HG03342 (cell line): ENCODE measurements around the gene SPPL3.

Experiments used
- ATAC-seq: cut with Tn5 transposase; IDR thresholded peaks from one replicate; pipeline ENCODE4 v1.9.1; 2021; ENCODE audit warnings: mild to moderate bottlenecking, moderate library complexity; ENCODE audit not compliant: unreplicated experiment

SPPL3 gene

DNA sequence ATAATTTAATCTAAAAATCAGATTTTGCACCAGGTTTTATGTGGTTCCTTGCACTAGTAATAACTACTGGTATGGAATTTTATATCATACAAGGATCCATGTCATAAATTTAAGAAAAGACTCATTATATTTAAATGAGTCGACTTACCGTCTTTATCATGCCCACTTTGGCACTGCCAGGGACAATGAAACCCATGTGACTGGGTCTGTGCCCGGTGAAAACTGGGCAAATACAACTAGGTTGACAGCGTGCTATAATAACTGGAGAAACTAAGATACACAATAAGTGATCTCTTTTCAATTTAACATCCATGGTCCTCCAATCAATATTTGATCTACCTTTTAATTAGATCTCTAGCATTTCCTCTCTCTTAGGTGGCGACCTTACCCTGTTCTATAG is 114.0 kb downstream of the SPPL3 start:
- no peak for ATAC-seq

DNA sequence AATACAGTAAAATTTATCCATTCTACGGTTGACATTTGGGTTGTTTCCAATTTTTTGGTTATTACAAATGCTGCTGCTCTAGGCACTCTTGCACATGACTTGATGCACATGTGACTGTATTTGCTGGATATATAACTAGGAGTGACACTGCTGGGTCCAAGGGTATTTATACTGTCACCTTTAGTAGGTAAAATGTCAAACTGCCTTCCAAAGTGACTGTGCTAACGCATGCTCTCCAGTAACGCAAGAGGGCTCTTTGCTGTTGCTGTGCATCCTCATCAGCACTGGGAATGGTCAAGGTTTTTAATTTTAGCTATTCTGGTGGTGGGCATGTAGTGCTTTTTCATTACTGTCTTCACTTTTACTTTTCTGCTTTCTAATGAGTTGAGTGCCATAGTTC is 116.3 kb downstream of the SPPL3 start:
- ATAC-seq: no peak

DNA sequence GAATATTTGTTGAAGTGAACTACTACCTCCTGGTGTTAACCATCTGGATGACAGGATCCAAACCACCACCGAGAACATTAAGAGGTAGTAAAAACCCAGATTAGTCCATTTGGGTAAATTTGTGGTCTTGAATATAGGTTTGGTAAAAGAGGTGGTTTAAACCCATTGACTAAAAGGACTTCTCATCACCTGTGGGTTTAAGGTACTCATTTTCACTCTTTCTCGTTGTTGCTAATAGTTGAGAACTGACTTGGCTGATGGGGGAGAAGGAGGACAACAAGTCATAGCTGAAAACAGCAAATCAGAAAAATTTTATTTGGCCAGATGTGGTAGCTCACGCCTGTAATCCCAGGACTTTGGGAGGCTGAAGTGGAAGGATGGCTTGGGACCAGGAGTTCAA is 119.4 kb downstream of the SPPL3 start:
- ATAC-seq: no peak

DNA sequence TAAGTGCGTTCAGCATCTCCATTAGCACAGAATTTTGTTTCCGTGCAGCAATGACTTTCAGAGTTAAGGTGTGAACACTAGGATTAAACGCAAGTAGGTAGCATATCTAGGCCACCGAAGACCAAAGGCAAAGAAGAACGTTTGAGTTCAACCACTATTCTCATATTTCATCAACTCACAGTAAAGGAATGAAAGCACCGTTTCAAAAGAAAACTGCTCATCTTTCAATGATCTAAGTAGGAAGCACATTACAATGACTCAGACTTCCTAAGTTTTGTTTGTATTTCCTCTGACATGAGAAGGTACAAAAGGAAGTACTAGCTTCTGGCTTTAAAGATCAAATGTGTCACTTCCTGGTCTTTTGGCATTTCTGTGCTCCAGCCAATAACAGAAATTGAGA is 121.0 kb downstream of the SPPL3 start:
- ATAC-seq: no peak

DNA sequence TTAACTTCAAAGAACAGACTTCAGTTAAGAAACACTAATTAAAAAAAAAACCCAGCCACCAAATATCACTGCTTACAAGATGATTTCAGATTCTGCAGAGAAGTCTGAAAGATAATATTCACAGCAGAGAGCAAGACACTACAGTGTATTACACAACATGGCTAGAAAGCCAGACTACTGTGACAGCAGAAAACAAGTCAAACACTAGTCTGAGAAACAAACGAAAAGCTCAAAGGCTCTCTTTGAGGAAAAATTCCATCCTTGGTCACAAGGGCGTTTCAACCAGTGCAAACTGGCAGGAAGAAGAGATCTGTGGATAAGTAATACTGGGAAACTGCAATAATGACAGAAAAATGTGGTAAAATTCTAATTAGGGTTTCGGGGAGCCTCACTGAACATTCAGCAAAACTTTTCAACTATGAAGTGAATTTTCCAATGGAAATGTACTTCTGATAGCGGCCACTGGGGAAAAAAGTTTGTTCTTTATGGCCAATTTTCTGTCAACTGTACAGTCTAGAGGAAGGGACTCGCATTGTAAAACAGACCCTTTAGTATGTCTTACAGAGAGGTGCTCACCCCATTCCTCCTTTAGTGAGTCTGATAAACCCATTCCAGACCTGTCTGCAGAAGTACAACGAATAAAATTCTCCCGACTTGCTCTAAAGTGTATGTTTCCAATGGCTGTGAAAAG is 128.2 kb downstream of the SPPL3 start:
- no peak for ATAC-seq

DNA sequence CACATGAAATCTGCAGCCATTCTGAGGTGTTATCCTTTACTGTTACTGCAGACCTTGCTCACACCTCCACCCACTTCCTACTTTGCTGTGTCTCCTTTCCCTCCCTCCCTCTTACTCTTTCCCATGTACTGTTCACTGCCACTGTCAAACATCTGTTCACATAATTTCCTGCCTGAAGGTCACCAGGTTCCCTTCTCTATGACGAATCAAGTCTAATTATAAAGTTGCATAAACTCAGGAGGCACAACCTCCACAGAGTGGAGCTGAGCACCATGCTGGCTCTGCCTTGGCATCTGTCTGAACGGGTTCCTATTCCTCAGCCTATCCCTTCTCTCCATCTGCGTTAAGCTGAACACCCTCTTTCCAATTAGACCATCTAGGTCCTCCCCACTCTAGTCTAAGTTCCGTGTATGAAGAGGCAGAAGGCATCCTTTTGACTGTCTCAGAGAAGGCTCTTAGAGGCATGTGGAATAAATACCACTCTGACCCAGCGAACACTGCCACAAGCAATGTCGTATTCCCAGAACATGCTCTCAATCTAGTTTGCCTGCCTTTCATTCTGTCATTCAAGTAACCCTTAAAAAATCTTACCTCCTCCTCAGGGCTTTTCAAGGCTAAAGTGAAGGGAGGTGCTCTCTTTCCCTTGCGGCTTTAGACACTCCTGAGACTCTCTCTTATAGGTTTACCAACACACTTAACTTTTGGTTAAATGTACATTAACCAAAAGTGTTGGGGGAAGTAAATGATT is 129.8 kb downstream of the SPPL3 start:
- ATAC-seq: no peak

DNA sequence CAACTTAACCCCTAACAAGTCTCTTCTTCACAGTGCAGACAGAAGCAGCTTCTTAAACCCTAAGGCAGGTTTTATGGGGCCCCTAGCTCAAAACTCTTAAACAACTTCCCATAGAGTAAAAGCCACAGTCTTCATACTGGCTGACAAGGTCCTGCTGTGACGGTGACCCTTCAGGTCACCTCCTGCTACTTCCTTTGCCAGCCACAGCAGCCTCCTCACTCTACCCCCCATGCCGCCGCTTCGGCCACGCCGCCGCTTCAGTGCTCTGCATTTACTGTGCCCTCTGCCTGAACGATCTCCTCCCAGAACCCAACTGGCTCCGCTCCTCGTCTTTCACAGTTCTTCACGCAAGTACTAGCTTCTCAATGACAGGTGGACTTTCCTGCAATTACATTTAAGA is 133.1 kb downstream of the SPPL3 start:
- ATAC-seq: no peak

DNA sequence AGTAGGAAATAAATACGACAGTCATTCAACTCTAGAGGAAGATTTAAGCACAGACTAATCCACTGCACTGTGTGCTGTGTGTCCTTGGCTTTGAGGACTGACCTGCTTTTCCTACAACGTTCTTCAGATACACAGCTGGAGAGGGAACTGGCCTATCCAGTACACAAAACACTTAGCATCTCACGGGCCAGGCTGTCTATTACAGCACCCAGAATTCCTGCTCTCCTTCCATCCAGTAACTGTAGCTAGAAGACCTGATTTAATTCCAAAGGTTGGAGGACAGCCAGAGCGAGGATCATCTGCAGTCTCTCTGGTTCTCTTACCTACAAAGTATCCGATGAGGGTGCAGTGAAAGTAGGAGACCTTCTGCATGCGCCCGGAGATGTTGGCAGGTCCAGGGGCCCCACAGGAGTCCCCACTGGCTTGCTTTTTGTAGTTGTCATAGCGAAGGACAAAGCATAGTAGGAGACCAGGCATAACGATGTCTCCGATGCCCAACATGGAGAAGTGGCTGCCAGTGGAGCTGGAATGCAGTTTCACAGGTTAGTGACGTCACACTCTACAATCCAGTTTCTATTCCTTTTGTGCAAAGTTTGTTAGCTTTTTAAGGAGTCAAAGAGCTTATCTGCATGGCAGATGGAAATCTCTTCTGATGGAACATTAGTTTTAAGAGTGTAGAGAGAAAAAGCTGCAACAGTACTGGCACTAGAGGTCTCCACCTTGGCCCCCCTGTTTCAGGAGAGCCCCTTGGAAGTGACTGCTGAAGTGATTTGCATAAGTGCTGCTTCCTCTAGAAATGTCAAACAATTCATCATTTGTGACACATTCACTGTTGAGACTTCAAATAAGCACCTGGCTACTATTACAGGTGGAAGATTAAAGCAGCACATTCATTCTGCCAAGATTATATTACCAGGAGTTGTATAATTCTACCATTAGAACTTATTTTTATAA is 136.8 kb downstream of the SPPL3 start:
- no peak for ATAC-seq

DNA sequence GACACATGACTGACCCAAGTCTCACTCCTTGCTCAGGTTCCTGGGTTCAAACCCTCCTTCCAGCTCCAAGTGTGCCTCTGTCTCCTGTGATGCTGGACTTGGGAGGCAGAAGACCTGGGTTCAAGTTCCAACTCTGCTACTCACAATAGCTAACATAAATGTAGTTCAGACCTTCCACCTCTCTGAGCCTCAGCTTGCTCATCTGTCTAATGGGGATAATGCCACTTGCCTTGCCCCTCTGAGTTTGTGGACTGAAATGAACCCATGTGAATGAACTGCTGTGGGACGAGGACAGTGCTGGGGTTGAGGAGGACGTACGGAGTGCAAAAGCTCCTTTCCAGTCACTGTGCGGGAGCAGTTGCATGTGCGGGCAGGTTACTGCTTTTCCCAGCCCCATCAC is 137.6 kb downstream of the SPPL3 start:
- ATAC-seq: no peak

DNA sequence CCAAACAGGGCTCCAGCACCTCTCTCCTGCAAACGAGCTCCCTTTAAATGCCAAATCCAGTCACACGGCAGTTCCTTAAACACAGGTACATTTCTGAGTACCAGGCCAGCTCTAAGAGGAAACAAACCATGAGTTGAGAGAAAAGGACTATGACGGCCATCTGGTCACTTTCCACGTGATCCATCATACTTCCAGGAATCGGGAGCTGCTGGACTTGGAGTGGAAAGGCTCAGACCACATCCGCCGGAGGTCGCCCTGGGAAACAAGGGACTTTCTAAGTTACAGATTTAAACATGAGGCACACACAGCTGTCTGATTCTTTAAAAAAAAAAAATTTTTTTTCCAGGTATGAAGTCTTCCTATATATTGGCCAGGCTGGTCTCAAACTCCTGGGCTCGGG is 139.3 kb downstream of the SPPL3 start:
- ATAC-seq: no peak

DNA sequence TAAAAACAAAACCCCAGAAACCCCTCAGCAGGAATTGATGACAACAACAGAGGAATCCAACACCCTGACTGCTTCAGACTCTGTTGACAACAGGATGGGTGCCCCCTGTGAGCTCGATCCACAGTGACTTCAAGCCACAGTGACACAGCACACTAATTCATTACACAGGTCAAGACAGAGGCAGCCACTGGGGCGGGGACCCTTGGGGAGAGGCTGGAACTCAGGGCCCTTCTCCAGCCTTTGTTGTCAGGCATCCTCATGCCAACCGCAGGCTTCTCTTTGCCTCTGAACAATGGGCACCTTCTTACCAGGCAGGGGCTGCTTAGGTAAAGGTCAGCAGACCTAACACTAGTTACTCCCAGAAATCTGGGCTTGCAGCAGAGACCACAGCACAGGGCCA is 140.9 kb downstream of the SPPL3 start:
- ATAC-seq: no peak

DNA sequence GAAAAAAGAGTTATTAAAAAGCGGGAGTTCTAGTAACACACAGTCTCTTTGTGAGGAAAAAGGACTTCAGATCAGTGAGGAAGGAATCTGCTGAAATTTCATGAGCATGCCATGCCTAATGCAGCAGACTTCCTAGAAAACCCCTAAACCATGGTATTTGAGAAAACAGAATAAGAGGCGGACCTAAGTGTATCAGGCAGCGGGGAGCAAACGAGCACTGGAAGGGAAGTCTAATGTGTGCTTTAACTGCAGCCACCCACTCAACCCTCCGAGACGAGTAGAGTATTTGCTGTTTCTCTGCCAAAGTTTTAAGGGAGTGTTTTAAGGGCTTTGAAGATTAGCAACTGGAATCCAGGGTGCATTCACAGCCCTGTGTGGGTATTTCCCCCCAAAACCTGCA is 142.1 kb downstream of the SPPL3 start:
- no peak for ATAC-seq

DNA sequence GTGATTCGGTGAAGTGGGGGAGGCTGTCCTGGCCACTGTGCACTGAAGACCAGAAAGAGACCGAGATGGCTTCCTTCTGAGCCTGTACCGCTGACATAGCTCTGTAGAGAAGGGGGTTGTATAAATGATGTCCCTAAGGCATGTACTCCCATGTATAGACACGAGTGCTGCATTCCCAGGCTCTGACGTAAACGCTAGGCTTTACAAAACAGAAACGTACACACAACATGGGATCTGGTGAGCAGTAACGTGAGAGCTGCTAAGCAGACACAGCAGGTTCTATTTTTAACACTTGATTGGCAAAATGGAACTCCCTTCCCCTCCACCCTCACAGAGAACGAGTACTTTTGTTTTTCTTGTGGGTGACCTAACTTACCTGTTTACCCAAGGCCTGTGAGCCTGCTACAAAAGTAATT is 142.6 kb downstream of the SPPL3 start:
- no peak for ATAC-seq

DNA sequence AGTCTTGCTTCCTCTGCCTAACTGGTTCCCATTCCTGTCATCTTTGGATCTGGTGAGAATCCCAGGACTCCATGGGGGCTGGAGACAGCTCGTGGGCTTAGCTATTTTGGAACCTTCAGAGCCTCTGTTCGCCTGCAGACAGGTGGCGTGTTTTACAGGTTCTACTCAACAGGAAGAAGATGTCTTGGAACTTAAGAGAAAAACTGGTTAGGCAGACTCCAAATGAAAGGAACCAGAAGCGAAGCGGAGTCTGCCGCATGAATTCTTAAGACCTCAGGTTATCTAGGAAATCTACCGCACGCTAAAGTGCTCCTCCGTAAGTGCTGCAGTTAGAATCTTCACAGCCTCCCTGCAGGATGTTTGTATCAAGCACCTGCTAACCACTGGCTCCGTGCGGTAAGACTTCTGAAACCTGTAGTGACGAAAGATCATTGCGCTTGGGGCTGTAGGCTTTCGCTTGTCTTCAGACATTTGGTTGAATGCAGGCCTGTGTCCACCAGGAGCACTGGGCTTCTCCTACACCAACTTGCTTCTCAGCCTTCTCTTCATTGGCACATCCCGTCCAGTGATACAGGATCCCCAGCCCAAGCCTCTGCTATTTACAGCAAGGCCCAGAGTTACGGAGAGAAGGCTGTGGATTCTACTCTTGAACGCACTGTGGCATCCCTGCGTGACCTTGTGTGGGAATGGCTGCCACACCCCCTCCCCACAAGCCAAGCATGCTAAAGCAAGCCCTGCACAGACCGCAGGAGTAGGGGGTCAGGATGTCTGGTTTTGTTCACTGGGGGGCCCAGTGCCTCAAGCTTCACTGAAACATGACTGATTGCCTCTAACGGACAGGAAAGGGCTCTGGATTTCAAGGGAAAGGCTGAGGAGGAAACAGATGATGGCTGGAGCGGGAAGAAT is 143.6 kb downstream of the SPPL3 start:
- ATAC-seq: no peak

DNA sequence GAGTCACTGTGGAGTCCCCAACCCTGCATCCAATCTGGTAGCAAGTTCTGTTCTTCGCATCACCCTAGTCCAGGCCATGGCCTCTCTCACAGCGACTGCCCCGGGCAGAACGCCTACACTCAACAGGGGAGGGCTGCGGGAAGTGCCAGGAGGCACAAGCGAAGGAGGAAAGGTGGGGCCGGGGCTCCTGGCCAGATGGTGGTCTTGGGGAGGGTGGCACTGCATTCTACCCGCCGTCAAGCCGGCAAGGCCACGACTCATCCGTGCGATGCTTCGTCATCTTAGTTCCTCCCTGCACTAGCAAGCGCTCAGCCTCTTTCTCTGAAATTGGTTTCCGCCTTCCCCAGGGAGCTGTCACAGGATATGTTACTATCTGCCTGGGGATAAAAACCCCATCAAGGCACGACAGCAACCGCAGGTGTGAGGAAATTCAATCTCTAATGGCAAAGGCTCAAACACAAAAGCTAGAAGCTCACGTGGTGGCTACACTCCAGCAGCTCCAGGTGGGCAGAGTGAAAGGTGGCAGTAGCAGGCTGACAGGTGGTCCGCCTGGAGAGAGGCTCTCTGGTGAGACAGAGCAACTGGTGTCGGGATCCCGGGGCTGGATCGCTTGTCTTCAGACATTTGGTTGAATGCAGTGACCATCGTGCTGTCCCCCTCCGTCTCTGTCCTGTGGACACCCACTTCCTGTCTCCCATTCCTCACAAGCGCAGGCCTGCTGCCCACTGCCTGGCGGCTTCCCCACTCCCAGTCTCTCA is 144.4 kb downstream of the SPPL3 start:
- no peak for ATAC-seq

DNA sequence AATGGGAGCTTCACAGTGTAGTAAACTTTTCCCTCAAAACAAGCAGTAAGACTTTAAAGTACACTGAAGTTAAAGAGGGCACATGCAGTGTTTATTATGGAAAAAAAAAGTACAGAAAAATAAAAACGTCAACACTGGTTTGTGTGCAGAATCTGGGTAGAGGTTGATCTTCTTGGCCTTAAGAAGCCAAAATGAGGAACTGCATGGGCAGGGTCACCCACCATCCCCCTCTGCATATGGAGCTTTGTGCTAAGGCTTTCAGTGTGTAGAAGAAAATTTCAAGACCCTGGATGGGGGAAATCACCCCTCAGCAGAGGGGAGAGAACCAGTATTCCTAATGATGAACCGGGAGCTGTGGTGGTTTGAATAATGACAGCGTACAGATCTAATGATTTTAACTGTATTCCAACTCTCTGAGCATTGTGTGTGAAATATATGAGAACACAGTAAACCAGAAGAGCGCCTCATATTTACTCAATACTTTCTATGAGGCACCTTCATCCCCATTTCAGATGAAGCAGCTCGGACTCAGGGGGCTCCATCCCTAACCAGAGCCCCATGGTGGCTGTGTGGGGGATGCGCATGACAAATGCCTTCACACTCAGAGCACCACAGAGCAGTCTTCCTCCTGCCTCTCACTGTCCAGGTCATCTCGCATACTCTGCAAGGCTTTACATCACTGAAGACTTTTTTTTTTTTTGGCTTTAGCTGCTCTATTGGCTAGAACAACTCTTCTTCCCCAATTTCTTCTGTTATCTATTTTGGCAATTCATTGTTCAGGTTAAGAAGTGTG is 145.2 kb downstream of the SPPL3 start:
- no peak for ATAC-seq

DNA sequence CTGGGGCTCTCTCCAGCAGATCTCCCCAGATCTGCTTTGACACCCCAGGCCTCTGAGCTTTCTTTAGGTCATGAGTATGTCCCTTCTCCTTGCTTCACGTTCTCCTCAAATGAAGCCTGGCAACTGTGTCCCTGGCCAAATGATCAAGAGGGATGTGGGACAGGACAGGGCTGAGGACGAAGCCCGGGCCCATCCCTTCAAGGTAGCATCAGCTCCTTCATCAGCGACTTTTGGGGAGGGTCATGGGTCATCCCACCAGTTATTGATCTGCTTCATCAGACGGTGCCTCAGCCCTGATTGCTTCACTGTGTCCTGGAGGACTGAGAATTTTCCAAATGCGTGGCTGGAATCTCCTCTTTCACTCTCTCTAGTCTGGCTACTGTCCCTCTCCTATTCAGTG is 146.2 kb downstream of the SPPL3 start:
- ATAC-seq: no peak

DNA sequence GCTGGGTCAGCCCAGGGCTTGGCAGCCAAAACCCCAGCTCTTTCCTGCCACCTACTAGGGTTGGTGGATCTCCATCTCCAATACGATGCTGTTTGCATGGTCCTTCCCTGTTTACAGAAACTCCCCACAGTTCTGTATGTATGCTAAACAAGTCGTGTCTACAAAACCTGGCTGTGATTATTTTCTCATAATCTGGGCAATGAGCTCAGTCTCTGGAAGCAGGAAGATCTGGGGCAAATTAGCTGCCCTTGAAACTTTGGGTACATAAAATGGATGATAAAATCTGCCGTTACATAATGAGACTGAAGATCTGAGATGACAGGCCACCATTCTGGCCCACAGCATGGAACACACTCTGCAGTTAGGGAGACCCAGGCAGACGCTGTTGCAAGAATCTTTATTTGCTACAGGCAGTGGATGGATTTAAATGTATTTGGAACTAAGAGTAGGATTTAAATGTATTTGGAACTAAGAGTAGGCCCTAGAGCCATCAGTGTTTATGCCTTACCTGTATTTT is 146.9 kb downstream of the SPPL3 start:
- ATAC-seq: no peak

DNA sequence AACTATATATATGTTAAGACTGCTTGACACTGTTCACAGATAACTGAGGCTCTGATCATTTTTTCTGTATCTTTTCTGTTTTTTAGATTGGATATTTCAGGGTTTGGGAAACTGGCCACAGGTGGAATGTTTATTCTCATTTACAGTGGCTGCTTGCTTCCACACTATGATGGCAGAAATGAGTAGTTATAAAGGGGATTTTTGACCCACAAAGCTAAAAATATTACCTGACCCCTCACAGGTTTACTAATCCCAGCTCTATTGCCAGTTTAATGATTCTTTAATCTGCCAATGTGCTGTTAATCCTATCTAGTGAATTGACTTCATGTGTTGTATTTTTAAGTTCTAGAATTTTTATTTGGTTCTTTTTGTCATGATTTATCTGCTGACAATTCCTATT is 148.9 kb downstream of the SPPL3 start:
- ATAC-seq: no peak
